NCI-H1436 (cell line): ENCODE measurements around the gene PLP2.

Experiments used
- DNase-seq: peaks from one replicate; lab custom pipeline; 2025; lab: John Stamatoyannopoulos, UW

Gene PLP2

GRCh38 chrX:49186125-49187027 is 14.7 kb downstream of the PLP2 start, which contains the start of gene PRICKLE3:
Gene PRICKLE3, minus strand, starts transcription at chrX:49186373. Its CDS starts 76 bp downstream, at chrX:49186297.
- DNase-seq, result peak; percentile 43

- DNase-seq, result no peak
Measured at GRCh38 chrX:49187028-49187394, 15.3 kb downstream of the PLP2 start.

GRCh38 chrX:49187526-49187925 is 15.8 kb downstream of the PLP2 start:
- no peak for DNase-seq

- no peak for DNase-seq
Measured at GRCh38 chrX:49188468-49189076, 16.9 kb downstream of the PLP2 start.

GRCh38 chrX:49189606-49190005 is 17.9 kb downstream of the PLP2 start:
- no peak for DNase-seq

DNA sequence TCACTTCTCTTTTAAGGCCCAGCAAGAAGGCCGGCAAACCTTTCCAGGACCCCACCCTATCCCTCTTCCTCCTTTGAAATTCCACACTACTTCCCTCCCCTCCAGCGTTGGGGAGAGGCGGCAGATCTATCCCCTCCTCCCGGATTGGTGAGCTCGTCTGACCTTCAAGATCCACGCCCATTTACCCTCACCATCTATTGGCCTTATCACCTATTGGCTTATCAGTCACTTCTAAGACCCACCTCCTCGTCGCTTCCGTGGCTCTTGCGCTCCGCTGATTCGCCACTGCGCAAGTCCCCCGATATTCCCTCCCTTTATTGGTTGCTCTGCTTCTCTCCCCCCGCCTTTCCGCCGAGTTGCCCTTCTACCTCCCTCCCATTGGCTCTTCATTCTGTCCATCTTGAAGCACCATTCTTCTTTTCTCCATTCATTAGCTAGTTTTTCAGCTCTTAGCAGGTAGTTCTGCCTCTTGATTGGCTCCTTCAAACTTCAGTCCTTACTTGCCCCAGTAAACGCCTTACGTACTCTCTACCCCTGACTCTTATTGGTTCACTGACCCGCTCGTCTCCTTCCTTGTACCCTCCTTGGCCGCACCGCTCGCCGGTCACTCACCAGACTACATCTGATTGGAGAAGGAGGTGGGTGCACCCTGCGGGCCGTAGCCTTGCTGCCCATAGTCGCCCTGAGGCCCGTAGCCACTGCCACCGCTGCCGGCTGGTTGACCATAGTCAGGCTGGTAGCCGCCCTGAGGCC is 19.3 kb downstream of the PLP2 start:
- DNase-seq, result peak; percentile 96

DNA sequence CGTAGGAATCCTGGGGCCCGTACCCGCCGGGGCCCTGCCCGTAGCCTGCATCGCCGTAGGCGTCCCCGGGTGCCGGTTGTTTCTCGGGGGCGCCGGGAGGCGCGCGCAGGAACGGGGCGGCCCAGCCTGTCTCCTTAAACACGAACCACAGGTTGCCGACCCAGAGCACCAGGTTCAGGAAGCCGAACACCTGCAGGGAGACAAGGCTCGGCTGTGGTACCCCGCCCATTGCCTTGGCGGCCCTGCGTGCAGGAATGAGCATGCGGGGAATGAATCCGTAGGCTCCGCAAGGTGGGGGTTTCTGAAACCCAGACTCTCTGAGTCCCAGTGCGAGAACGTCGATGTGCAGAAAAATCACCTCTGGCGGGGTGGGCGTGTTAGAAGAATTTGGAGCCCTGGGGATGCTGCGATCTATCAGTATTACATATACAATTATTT is 19.9 kb downstream of the PLP2 start:
- DNase-seq, result no peak

DNA sequence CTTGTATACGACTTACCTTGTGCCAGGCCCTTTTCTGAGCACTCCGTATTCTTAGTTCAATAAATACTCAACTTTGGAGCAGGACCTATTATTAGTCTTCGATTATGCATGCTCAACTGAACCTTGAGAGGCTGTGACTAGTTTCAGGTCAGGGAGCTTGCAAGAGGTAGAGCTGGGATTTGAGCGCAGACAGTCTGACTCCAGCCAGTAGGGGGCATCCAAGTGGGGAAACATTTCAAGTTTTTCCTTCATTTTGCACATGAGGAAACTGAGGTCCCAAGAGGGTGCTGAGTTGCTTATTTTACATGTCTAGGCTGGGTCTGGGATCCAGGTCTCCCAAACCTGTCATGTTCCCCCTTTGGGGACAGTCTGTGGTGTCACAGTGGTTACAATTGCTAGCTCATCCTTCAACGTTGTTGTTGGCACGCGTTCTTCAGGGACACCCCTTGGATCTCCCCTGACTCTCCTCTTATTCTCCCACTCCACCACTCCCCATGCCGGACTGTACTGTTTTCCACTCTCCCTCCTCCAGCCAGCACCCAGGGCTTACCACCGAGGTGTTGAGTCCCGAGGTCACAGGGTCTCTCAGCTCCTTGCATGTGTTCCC is 21.1 kb downstream of the PLP2 start:
- no peak for DNase-seq

- DNase-seq, result no peak
Measured at GRCh38 chrX:49193542-49193964, 21.9 kb downstream of the PLP2 start.

DNA sequence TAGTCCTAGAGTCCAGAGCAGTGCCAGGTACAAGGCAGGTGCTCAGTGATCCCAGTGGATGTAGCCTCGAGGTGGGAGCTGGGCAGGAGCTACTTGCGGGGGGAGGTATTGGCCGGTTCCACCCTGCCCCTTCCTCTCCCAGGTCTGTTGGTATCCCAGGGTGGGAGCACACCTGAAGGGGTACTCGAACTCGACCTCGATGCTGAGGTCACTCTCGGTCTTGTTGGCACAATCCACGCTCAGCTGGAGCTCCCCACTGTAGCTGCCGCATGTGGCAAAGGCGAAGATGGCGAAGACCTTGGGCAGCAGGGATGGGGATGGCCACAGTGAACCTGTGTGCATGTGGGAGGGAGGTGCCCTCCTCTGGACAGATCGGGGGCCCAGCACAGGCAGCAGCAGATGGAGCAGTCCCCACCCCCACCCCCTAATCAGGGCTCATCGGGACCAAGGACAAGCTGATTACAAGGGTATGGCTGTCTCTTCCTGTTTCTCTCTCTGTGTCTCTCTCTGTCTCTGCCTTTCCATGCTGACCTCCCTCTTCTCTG is 25.9 kb downstream of the PLP2 start:
- DNase-seq, result no peak

DNA sequence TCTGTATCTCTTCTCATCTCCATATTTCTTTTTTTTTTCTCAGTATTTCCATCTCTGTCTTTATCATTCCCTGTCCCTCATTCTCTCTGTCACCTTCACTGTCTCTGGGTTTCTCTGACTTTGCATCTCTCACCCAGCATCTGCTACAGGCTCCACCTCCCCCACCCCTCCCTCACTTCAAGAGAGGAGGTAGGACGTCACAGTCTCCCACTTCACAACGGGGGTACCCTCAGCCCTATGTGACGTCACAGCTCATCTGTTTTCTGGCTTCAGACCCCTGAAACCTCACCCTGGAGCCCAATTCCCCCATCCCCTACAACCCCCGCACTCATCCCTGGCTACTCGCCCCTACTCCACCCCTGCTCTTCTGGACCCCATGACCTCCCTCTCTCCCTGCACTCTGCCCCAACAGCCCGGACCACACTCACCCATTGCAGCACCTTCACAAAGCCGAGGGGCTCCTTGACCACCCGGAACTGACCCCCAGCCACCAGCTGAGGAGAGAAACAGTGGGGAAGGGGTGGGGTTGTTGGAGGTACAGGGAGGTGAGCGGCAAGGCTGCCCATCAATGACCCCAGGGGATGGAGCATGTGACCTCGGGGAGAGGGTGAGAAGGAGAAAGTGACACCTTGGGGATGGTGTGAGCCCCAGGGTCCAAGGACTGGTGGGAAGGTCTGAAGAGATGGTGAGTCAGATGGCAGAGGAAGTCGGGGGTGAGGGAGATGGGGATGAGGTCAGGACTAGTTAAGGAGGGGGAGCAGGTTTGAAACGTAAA is 27.0 kb downstream of the PLP2 start:
- no peak for DNase-seq

- DNase-seq, result no peak
Measured at GRCh38 chrX:49199315-49199595, 27.6 kb downstream of the PLP2 start.

DNA sequence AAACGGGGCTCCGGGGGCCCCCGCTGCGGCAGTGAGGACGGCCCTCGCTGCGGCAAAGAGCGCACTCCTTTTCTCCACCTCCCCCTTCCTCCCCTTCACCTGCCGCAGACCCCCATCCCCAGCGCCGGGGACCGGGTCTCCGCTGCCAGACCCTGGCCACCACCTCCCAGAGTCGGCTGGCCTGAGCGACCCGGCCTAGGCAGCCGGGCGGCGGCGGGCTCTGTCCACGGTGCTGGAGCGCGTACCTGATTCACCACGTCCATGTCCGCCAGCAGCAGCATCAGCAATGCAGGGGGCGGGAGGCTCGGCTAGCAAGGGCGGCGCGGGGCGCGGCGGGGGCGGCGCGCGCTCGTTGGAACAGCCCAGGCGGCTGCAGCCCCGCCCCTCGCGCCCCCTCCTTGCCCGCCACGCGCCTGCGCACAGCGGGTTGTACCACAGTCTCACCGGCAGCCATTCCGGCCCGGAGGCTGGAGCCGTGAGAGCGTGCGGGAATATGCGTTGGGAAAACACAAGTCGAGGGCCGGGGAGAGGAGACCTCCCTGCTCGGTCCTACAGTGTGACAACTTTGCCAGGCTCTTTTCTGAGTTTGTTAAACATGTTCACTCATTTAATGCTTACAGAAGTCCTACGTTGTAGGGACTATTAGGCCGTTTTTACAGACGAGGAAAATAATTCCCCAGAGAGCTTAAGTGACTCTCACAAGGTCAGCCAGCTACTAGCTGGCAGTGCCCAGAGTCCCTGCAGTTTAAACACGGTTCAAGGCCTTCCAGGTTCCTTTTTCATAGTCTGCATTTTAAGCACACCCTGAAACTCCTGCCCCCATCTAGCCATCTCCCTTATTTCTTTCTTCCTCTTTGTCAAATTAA is 28.4 kb downstream of the PLP2 start, which contains the start of gene SYP:
Gene SYP, minus strand, starts transcription at position 288 of the 866 bp plus-strand sequence. Its CDS starts 7 bp downstream, at position 281.
- DNase-seq, result peak; percentile 76

DNA sequence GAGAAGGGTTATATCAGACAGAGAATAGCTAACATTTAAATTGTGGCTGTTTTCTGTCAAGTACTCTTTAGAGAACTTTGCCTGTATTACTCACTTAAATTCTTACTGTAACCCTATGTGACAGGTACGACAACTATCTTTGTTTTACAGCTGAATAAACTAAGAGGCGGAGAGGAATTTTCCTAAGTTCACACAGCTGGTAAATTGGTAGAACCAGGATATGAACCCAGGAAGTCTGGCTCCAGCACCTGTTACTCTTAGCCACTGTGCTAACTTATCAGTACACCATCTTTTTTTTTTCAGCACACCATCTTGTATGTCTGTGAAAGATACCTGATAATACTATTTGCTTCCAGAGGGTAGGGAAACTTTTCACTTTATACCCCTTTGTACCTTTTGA is 30.3 kb downstream of the PLP2 start:
- DNase-seq, result no peak

GRCh38 chrX:49203536-49203935 is 31.8 kb downstream of the PLP2 start:
- DNase-seq, result no peak

DNA sequence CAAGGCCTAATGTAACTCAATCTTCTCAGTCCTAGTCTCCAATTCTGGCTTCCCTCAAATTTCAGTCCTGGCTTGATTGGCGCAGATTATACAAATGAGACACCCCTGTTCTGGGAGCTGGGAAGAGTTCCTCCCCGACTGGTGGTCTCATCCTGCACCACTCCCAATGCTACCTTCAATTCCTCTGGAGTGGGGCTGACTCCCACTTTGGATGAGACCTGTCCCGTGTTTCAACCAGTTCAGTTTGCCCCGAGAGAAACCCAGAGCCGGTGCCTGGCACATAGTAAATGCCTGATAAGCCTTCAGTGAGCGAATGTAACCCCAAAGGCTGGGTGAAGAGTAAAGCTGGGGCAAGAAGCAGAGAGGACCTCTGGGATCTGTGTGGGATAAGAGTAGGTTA is 32.3 kb downstream of the PLP2 start:
- DNase-seq, result no peak

GRCh38 chrX:49204709-49205108 is 33.0 kb downstream of the PLP2 start:
- no peak for DNase-seq

- no peak for DNase-seq
Measured at GRCh38 chrX:49205443-49205842, 33.7 kb downstream of the PLP2 start.

DNA sequence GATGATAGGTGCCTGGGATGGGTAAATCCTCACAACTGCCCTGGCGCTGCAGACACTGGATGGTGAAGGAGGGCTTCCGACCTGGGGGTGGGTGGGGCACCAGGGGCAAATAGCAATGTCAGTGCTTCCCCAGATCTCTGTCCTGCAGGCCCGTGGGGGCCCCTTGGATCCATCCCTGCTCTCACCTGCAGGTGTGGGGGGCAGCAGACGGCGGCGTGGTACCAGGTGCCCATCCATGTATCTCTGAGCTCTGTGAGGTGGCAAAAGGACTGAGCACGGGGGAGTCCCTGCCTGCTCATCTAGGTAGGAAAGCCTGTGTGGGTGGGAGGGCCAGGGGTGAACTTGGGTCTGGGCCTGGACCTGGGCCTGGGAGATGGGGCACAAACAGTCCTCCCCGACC is 34.8 kb downstream of the PLP2 start:
- no peak for DNase-seq

DNA sequence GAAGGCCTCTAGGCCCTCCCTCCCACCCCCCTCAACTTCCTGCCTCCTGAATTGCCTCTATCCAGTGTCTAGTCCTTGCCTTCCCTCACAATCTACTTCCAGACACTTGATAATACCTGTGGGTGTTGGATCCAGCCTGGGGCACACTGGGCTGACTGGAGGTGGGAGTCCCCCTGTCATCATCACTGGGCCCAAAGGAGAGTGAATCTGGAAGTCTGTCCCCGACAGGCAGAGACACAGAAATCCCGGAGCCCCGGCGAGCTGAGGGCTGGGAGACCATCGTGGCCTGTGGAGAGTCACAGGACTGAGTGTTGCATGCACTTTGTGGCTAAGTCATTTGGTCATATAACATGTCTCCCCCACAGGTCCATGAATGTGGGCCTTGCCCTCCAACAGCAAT is 36.7 kb downstream of the PLP2 start:
- no peak for DNase-seq
